NCI-H774 (cell line): Measurements from ENCODE around the gene ADGRD1.
"Not testable (repeated sequence)": the region's sequence is repeated elsewhere in the genome, so short reads cannot be mapped to it uniquely, and the experiment has no call there.

Experiments used
- DNase-seq: peaks from one replicate; lab custom pipeline; 2025; lab: John Stamatoyannopoulos, UW

The ADGRD1 gene

DNA sequence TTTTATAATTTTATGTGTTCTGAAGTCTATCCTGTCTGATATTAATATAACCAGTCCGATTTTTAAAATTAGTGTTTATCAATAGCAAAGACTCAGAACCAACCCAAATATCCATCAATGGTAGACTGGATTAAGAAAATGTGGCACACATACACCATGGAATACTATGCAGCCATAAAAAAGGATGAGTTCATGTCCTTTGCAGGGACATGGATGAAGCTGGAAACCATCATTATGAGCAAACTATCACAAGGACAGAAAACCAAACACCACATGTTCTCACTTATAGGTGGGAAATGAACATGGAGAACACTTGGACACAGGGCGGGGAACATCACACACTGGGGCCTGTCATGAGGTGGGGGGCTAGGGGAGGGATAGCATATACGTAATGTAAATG, 16.2 kb upstream of the ADGRD1 start:
- not testable (repeated sequence) for DNase-seq

DNA sequence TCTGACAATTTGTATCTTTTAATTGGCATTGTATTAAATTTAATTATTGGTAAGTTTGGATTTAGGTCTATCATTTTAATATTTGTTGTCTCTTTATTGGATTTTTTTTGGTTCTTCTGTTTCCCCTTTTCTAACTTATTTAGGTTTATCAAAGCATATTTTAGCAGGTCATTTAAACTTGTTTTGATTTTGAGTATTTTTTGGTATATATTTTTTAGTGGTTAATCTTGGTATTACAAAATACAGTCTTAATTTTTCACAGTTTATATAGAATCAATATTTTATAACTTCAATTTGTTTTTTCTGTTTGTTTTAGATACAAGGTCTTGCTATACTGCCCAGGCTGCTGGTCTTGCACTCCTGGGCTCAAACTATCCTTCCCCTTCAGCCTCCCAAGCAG, 15.5 kb upstream of the ADGRD1 start:
- no peak for DNase-seq

DNA sequence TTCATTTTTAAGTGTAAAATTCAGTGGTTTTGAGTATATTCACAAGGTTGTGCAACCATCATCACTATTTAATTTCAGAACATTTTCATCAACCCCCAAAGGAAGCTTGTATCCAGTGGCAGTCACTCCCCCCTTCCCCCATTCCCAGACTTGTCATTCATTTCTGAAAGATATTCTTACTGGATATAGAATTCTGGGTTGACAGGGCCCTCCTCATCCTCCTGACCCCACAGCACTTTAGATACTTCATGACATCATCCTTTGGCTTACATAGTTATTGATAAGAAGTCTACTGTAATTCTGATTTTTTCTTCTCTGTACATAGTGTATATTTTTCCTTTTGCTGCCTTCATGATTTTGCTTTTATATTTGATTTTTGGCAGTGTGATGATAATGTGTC, 8.8 kb upstream of the ADGRD1 start:
- no peak for DNase-seq

DNA sequence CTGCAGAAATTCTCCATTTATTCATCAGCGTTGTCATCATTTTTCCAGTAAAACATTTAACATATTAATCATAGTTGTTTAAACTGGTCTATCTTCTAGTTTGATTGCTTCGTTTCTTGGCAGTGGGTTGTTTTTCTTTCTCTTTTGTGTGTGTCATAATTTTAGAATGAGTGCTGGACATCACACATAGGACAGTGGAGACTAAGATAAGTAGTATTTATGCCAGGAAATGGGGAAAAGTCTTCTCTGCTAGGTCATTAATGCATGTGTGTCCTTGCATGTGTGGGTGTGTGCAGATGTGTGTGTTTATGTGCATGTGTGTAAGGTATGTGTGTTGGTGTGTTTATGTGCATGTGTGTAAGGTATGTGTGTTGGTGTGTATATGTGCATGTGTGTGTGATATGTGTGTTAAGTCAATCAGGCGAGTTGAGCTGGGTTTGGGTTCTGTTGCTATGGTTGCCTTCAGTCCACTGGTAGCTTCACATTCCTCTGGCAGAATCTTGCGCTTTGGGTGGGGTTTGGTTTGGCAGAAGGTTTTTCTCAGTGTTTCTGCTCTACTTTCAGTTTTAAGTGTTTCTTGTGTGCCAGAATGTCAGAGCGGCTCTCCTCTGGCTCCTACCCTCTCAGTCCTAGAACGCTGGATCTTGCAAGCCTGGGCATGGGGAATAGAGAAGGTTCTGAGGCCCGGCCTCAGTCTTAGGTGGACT, 7.8 kb upstream of the ADGRD1 start:
- DNase-seq = no peak

DNA sequence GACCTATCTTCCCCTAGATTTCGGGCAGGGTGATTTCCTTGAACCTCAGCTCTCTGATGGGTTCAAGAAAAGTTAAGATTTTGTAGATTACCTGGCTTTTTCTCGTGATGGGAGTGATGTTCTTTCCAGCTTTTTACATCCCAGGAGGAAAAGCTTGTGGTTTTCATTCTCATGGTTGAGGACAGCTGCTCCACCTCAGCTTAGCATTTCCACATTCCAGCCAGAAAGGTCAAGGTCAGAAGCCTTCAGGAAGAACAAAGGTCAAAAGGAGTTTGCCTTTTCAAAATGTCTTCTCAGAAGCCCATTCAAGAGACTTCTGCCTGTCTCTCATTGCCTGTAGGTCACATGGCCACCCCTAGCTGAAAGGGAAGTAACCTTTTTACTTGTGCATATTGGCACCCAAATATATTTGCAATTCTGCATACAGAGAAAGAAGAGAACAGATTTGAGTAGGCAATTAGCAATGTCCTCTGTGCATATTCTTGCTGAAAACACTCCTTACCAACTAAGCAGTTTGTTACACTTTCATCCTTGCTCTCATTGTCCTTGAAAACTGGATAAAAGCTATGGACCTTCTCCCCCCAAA, 6.6 kb upstream of the ADGRD1 start:
- DNase-seq = no peak

DNA sequence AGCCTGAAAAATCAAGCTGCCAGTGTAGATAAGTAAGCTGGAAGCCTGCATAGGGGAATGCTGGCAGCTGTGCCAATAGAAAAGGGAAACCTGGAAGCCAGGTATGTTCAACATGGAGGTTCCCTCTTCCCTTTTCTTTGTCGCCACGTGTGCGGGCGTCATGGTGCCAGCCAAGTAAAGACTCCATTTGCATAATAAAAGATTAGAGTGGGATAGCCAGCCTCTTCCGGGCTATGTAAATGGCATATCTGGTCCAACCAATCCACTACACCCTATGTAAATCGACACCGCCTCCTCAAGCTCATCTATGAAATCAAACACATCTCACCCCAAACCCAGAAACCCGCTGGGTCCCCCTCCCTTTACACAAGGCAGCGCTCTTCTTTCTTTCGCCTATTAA, 5.6 kb upstream of the ADGRD1 start:
- DNase-seq = peak; percentile 77

DNA sequence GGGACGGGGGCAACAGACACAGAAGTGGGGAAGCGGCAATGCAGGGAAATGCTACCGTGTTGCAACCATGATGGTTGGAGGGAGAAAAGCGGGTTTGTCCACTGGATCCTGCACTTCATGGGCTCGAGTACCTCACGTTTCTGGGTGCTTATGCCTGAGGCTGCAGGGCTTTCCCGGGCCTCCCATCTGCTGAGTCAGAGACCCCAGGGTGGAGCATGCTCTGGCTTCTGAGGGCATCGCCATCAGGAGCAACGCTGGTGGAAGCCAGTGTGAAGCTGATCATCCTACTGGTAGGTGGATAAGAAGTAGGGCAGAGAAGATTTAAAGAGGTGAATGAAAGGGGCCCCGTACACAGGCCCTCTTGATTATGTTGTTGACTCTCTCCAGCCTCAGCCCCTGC, 5.0 kb upstream of the ADGRD1 start:
- DNase-seq = no peak

DNA sequence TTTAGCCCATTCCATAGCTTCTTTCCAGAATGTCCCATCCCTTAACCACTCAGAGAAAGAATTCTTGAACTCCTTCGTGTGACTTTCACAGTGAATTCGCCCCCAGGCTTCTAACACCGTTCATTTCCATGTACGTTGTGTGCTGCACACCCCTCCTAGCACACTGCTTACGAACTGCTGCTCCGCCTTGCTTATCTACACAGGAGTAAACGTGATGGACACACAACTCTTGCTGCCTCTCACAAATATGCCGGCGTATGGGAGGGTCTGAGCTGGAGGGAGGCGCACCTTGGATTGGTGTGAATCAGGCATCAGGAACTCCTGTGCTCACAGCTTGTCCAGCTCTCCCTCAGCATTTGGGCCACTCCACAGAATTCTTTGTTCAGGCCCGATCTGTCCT, 3.9 kb upstream of the ADGRD1 start:
- no peak for DNase-seq

DNA sequence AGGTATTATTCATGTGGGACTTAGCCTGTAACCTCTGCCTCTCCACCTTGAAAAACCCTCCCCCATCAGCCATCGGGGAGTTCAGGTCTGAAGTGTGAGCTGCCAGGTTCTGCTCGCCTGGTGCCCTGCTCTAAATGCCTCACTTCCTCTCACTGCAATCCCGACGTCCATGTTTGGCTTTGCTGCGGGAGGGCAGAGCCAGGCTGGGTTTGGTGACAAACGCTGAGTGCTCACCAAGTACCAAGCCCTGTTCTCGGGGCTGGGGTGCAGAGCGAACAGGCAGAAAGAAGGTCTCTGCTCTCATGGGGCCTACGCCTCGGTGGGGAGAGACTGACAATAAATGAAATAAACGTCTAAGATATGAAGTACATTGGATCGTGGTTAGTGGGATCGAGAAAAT, 2.1 kb upstream of the ADGRD1 start:
- DNase-seq = no peak

DNA sequence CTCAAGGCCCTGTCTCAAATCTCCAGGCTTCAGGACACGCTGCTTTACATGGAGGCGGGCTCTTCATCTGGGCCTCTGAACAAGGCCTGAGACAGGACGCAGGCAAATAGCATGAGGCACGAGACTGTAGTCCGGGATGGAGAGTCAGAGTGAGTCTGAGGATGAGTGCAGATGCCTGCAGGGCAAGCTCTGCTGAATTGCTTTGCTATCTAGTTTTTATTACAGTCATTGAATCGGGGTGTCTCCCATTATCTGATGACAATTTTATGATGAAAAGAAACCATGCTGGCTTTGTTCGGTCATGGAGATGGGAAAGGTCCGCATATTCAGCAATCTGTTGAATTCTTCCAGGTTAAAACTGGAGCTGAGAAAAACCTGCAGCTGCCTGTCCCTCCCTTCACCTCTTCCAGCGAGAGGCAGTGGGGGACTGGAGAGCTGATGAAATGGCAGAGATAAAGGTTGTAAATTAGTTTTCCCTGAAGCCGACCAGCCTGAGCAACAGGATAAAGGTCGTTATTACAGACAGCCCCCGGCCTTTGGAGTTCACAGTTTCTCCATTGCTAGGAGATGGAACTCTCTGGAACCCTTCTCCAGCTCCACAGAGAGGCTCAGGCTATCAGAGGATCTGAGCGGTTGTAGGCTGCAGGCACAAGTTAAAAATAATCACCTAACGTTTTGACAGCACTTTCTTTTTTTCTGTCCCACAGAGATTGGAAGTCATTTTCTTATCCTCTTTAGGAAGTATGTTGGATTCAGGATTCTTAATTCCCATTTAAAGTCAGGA, 1.3 kb upstream of the ADGRD1 start:
- no peak for DNase-seq

DNA sequence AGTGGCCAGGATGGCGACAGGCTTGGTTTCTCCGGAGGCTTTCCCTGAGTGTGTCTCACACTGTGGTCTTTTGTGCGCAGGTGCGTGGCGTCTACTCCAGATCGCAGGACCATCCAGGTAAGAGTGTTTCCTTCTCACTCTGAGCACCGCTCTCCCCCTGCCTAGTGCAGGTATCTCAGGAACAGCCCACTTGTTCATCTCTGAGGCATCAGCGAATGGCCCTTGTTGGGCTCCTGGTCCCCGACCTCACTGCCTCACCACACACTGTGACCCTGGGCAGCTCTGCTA, 781 bp downstream of the ADGRD1 start:
- no peak for DNase-seq

DNA sequence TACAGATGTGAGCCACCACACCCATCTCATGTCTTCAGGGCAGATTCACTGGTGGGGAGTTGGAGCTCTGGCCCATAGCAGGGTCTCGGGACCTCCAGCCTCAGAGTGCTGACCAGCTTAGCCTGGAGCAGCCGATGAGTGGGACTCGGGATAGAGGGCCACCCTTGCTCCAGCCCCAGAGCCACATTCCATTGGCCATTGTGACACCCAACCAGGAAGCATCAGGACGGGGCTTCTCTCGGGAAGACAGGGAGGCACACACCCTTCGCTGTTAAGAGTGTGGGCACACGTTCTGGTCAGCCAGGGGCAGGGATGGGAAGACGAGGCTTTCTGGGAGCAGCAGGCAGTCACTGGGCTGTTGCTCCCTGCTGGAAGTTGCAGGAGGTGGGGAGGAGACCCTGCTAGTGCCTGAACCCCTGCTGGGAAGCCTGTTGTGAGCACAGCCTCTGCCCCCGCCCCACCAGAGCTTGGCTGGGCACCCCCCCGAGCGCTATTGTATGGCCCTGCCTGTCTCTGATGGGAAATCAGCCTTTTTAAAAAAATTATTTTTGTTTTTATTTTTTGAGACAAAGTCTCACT, 1.6 kb downstream of the ADGRD1 start:
- no peak for DNase-seq

DNA sequence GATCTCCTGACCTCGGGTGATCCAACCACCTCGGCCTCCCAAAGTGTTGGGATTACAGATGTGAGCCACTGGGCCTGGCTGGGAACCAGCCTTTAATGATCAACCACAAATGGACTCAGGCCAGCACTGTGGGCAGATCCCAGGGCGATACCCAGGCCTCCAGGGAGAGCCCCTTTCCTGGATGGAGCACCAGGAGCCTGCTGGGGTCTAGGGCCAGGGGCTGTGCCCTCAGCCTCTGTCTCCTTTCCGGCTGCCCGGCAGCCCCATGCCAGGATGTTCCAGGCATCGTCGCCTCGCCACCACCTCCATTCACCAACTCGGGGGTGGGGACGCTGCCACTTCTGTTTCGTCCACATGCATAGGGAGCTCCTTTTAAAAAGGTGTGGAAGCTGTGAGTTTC, 2.3 kb downstream of the ADGRD1 start:
- no peak for DNase-seq

DNA sequence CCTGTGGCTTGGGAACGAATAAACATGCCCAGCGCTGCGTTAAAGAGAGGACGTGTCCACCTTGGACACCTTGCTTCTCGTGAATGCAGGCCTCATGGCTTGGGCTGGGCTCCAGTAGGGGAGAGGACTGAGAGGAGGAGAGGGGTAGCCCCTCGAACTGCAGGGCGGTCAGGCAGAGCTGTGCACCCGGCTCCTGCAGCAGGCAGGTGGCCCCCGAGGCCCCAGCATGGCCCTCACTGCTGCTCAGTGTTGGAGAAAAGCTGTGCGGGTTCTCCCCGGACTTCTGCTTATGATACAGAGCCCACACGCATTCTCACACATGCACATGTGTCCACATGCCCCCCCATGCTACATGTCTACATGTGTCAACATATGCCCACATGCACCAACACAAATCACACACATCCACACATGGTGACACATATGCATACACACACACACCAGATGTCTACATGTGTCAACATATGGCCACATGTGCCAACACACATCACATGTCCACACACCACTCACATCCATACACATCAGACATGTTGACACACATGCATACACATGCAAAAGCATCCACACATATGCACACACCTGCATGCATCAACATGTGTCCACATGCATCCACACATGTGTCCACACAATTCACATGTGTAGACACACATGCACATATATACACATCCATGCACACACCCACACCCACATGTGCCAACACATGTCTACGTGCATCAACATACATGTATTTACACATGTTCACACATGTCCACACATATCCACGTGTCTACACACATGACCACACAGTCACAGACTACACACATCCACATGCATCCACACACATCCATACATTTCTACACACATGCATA, 3.0 kb downstream of the ADGRD1 start:
- no peak for DNase-seq

DNA sequence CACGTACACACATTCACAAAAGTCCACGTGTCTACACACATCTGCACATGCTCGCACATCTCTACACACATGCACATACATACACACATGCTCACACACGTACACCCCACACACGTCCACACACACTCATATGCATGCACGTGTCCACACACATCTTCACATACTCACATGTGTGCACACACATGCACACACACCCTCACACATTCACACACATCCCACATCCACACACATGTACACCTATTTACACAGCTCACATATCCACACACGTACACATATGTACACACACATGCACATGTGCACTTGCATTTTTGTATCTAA, 3.6 kb downstream of the ADGRD1 start:
- no peak for DNase-seq

DNA sequence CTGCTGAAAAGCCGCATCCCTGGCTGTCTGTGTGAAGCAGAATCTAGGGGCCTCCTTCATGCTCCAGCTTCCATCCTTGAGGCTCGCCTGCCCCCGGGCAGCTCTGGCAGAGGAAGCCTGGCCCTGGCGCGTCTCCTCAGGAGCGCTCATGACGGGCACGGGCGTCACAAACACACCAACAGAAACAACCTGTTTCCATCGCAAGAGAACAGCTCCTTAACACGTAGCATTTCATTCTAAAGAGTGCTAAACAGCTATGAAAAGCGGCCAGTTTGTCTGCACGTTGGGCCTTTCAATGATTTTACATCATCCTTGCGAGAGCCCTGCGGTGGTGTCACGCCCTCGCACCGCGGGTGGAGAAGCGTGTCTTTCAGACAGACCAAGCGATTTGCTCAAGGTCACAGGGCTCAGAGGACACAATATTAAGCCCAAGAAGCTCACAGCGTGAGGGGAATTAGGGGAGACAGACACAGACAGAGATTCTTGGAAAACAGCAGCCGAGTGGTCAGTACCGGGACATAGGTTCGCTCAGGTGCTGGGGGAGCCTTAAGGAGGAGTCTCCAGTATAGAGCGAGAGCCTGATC, 4.9 kb downstream of the ADGRD1 start:
- no peak for DNase-seq

DNA sequence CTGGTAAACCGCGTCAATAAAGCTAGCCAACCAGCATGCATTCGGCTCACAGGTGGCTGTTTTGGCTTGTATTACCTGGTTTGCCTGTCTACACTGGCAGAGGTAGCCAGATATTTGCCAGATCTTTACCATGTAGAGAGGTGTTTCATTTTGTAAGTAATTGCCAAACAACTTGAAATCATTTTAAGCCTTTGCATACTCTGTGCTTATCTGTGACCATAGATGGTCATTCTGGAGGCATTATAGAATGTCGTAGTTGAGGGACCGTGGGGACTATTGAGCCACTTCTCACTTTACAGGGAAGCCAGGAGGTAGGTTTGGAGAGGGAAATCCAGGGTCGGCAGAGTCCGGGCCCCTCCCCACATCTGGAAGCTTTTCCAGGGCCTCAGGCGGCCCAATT, 5.9 kb downstream of the ADGRD1 start:
- DNase-seq = no peak

DNA sequence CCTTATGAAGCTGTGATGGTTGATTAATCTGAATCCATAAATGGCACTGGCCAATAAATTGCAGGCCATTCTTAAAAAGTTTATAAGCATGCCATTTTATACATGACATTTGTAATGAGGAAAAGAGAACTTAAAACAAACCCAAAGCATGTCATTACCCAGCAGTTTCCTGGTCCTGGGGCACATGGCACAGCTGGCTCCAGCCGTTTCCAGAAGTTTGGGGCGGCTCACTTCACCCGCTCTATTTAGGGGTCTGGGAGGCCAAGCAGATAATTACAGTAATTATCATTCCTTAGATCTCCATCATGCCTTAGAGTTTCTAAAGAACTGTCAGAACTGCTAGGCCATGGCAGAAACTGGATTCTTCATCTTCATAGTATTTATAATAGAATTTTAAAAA, 6.4 kb downstream of the ADGRD1 start:
- DNase-seq = no peak

DNA sequence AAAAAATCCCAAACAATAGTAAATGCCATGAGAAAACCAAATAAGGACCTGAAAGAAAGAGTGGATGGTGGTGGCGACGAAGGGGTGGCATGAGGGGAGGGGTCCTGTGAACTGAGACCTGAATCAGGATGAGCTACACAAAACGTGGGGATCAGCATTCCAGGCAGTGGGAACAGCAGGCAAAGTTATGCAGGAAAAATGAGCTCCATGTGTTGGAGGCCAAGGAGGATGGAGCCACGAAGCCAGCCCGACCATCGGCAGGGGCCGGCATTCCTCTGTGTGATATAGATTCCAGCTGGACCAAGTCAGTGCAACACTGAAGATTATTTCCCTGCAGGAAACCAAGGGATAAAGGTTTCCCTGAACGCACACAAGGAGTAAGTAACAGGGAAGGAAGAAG, 7.1 kb downstream of the ADGRD1 start:
- no peak for DNase-seq

DNA sequence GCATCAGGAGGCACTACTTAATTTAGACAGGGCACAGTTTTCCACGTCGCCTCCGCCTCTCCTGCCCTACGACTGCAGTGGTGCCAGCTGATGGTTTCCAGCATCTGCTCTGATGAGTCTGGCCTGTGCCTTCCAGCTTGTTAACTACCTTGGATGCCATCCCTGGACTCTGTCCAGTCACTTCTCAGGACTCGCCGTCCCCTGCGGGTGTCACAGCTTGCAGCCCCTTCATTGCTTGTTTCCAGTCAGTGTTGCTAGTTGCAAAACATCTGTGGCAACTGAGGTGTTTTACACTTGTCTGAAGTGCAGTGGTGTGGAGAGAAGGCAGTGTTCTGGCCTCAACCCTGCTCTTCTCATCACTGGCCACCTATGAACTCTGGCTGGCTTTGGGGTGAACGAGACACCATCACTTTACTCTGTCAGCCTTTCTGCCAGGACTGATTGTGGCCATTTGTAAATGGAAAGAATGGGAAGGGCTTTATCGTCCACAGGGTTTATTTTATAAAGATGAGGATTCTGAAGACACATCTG, 8.3 kb downstream of the ADGRD1 start:
- no peak for DNase-seq

DNA sequence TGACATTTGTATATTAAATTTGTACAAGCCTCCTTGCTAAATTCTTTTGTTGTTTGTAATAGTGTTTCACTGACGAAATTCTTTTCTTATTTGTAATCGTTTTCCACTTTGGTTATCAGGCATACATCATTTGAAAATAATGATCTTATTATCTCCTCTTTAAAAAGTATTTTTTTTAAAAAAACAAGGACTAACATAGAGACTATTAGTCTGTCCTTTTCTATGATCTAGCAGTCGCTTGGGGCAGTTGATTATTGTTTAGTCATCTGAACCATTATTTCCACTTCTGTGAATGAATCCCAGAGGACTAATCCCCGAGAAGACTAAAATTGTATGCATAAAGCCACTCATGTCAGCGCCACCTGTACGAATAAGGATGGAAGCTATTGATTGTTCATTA, 11.5 kb downstream of the ADGRD1 start:
- DNase-seq = no peak

DNA sequence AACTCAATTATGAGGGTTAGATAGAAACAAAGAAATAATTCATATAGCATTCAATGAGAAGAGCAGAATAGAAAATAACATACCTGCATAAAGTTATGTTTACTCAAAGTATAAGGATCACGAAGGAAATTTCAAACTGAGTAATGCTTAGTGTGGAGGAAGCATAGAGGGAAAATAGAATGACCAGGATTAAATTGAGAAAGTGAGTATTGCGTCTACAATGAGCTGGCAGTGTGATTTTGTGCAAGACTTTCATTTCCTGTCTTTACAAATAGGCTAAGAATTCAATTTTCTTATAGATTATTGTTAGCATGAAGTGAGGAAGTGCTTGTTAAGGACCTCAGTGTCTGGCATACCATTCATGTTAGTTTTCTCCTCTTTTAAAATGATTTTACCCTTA, 12.0 kb downstream of the ADGRD1 start:
- no peak for DNase-seq
